Upper lobe of left lung (tissue), 6 donors: ENCODE measurements around the gene BTLA. TPM values are rescaled to one million over a fixed set of nuclear protein-coding genes. Genes with fewer than 3 reads are reported as not detected.
A peak's percentile ranks its signal among the peaks of the same experiment; 100 is the strongest.
"Not testable (repeated sequence)": the region's sequence is repeated elsewhere in the genome, so short reads cannot be mapped to it uniquely, and the experiment has no call there.

Experiments
- ATAC-seq, 2 donors: fragments of 200-7000 bp; cut with Tn5 transposase; one replicate each; pipeline ENCODE4 v1.9.1; 2022; ENCODE audit warnings: mild to moderate bottlenecking in 2 of 2, moderate library complexity in 2 of 2; ENCODE audit not compliant: low FRiP score in 2 of 2
- DNase-seq, 2 donors: peaks; one replicate each; pipeline ENCODE4 v3.0.0-alpha.2; 2019 to 2020
- H3K27ac ChIP-seq, 4 donors: fragments of 200-600 bp; sonication (generic); one replicate each; pipeline ENCODE4 v1.5.1; 2016 to 2019
- H3K27me3 ChIP-seq, 4 donors: fragments of 200-600 bp; sonication (generic); one replicate each; pipeline ENCODE4 v1.5.1; 2017 to 2019
- H3K36me3 ChIP-seq, 4 donors: fragments of 200-600 bp; sonication (generic); one replicate each; pipeline ENCODE4 v1.5.1; 2016 to 2019
- H3K4me1 ChIP-seq, 4 donors: fragments of 200-600 bp; sonication (generic); one replicate each; pipeline ENCODE4 v1.5.1; 2018 to 2019
- H3K4me3 ChIP-seq, 4 donors: fragments of 200-600 bp; sonication (generic); one replicate each; pipeline ENCODE4 v1.5.1; 2017 to 2019; ENCODE audit warnings: mild to moderate bottlenecking in 2 of 4, moderate library complexity in 1 of 4
- H3K9me3 ChIP-seq, 4 donors: fragments of 200-600 bp; sonication (generic); one replicate each; pipeline ENCODE4 v1.5.1; 2018 to 2019
- CTCF ChIP-seq, 6 experiments: fragments of 450-650 bp in 4 of 6; fragments of 200-600 bp in 2 of 6; sonication (generic) in 2 of 6; IDR thresholded peaks; one replicate each; pipeline ENCODE4 v1.5.1; 2016 to 2019; ENCODE audit warnings: antibody characterized with exemption in 6 of 6
- EP300 ChIP-seq, 4 donors: sonication (generic); formaldehyde crosslinking; IDR thresholded peaks; one replicate each; pipeline ENCODE4 v1.5.1; 2017; ENCODE audit warnings: antibody characterized with exemption in 4 of 4, control low read depth in 2 of 4
- POLR2A ChIP-seq, 4 donors: fragments of 450-650 bp; IDR thresholded peaks; one replicate each; pipeline ENCODE4 v1.5.1; 2016 to 2017; ENCODE audit warnings: antibody characterized with exemption in 4 of 4, mild to moderate bottlenecking in 2 of 4
- POLR2AphosphoS5 ChIP-seq, 2 donors: sonication (generic); formaldehyde crosslinking; IDR thresholded peaks; one replicate each; pipeline ENCODE4 v1.5.1; 2017; ENCODE audit warnings: antibody characterized with exemption in 2 of 2
- WGBS, 2 donors: methylation state at CpG; one replicate each; pipeline ENCODE4 v1.1.5; 2017 to 2018; 5-methylcytosine and 5-hydroxymethylcytosine counted together
- total RNA-seq, 6 donors: library from RNA; depleted of rRNA in 4 of 6; stranded (reverse); fragments of >200 nt in 4 of 6; gene quantifications; one replicate each; pipeline versions ENCODE4 v1.1.0 to v1.2.1, GENCODE V29; 2016 to 2021
- donor health status: DM: no; HTN: no; CAD: no; lungs with moderate emphysema.
- donor health status: DM: no; HTN: yes; CAD: no; lungs with severe emphysema.

The BTLA gene
- total RNA-seq, 6 donors from 2014 or later = 1.0 to 11.3 (median 1.0) TPM; not detected in 1

DNA sequence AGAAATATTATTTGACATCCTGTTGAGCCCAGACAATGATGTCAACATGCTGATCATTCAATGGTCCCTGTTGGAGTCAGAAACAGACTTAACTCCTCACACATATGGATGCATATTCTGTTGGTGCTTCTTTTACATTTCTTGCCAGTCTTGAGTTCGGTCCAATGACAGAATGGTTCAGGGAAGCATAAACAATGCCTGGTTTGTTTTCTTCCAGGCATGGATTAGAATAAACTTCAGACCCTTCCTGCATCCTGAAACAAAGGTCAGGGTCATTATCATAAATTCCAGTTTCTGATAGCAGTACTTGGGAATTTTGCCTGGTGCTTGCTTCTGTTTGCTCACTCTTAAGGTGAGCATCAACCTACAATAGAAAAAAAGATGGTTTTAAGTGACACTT is 33.3 kb downstream of the BTLA start:
- no peaks in the 10 kb centered on the region for H3K27me3 ChIP-seq
- DNase-seq (no peak), ATAC-seq (no peak)
- H3K4me1 ChIP-seq = peaks cover 11 to 20% (median 18%) of the 10 kb centered on the region in 4 donors
- no peaks in the 10 kb centered on the region for H3K36me3 ChIP-seq
- H3K4me3 ChIP-seq = no peak overlapping the region
- peak in 1 of 4 donors; percentile 48 for TF ChIP-seq EP300 (IDR thresholded peaks at IDR 0.05)
- TF ChIP-seq POLR2A (IDR thresholded peaks at IDR 0.05) = no peak
- no peaks in the 10 kb centered on the region for H3K9me3 ChIP-seq
- WGBS, 2 donors = 0% methylated on average over 1 of the region's 1 CpG
- no peak overlapping the region for H3K27ac ChIP-seq

DNA sequence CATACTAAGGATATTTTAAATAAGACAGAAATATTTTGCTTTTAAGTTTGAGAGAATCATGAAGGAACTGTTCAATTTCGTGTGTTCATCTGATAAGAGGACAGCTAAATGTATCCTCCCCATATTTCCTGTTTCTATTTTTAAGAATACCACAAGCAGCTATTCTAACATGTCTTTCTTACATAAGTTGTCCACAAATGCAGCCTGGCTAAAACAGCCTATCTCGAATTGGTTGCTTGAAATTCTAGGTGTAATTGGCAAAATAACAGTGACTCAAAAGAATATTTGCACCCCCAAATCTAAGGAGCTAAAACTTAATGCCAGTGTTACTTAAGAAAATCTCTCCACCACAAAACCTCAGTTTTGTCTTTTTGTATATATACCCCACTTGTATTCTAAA is 35.0 kb downstream of the BTLA start:
- DNase-seq (no peak), ATAC-seq (no peak)
- H3K4me3 ChIP-seq = no peak overlapping the region
- TF ChIP-seq CTCF (IDR thresholded peaks at IDR 0.05) = no peak
- TF ChIP-seq POLR2A (IDR thresholded peaks at IDR 0.05) = no peak
- no peak for TF ChIP-seq POLR2AphosphoS5 (IDR thresholded peaks at IDR 0.05)
- TF ChIP-seq EP300 (IDR thresholded peaks at IDR 0.05) = no peak
- WGBS, 2 donors = 13 to 16% methylated on average over 2 of the region's 2 CpGs
- H3K4me1 ChIP-seq = peaks cover 8 to 20% (median 13%) of the 10 kb centered on the region in 4 donors
- H3K9me3 ChIP-seq = no peaks in the 10 kb centered on the region
- no peaks in the 10 kb centered on the region for H3K27me3 ChIP-seq
- H3K27ac ChIP-seq = no peak overlapping the region
- H3K36me3 ChIP-seq = no peaks in the 10 kb centered on the region

DNA sequence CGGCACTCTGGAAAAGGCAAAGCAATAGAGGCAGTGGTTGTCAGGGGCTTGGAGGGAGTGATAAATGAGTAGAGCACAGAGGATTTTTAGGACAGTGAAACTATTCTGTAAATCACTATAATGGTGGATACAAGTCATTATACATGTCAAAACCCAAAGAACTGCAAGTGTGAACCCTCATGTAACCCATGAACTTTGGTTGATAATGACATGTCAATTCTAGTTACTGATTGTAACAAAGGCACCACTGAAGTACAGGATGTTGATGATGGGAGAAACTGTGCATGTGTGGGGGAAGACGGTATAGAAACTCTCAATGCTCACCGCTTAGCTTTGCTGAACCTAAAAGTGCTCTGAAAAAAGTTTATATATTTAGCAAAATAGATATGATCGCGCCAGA is 36.0 kb downstream of the BTLA start:
- Histone ChIP-seq H3K36me3 (no peaks in the 10 kb centered on the region), H3K27ac (no peak overlapping the region), H3K4me3 (no peak overlapping the region), H3K4me1 (peaks cover 8 to 20% (median 13%) of the 10 kb centered on the region in 4 donors), H3K9me3 (no peaks in the 10 kb centered on the region), H3K27me3 (no peaks in the 10 kb centered on the region)
- DNase-seq = no peak
- 80 to 83% methylated on average over 5 of the region's 5 CpGs for WGBS, 2 donors
- TF ChIP-seq CTCF (IDR thresholded peaks at IDR 0.05) (no peak), EP300 (IDR thresholded peaks at IDR 0.05) (no peak), POLR2A (IDR thresholded peaks at IDR 0.05) (no peak), POLR2AphosphoS5 (IDR thresholded peaks at IDR 0.05) (no peak)
- no peak for ATAC-seq

- 95 to 96% methylated on average over 2 of the region's 2 CpGs for WGBS, 2 donors
- not testable (repeated sequence) for H3K27ac ChIP-seq, H3K27me3 ChIP-seq, H3K4me3 ChIP-seq, DNase-seq, H3K9me3 ChIP-seq, ATAC-seq, H3K36me3 ChIP-seq
- H3K4me1 ChIP-seq = peaks cover 8 to 20% (median 12%) of the 10 kb centered on the region in 4 donors
Measured at GRCh38 chr3:112461787-112462186, 37.5 kb downstream of the BTLA start.

DNA sequence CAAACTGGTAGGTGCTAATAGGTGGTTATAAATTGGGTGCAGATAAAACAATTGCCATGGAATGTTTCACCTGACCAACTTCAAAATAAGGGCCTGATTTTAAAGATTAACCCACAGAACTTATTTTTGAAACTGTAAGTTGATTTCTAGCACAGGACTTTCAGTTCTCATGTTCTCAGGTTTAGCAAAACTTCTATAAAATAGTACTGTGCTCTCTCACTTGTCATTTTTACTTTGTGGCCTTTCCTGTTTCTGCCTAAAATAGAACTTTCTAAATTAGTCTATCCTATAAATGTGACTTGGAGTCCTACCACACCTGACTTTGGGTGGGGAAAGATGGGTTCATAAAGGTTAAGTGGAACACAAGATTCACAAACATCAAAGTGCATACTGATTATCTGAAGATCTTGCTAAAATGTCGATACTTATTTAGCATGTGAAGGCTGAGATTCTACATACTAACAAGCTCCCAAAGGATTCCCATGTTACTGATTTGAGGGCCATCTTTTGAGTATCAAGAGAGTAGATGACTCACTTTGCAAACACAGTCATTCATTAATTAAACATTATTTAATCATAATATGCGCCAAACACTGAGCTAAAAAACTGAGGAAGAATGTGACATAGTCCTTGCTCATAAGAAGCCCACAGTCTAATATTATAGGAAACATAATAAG is 38.6 kb downstream of the BTLA start:
- Histone ChIP-seq H3K36me3 (no peaks in the 10 kb centered on the region), H3K4me1 (peaks cover 5 to 20% (median 10%) of the 10 kb centered on the region in 4 donors), H3K27me3 (no peaks in the 10 kb centered on the region), H3K4me3 (no peak overlapping the region), H3K27ac (no peak overlapping the region), H3K9me3 (no peaks in the 10 kb centered on the region)
- WGBS, 2 donors = 39 to 78% methylated on average over 2 of the region's 2 CpGs
- ATAC-seq (no peak), DNase-seq (no peak)
- TF ChIP-seq POLR2AphosphoS5 (IDR thresholded peaks at IDR 0.05) (no peak), POLR2A (IDR thresholded peaks at IDR 0.05) (no peak), EP300 (IDR thresholded peaks at IDR 0.05) (no peak), CTCF (IDR thresholded peaks at IDR 0.05) (no peak)

DNA sequence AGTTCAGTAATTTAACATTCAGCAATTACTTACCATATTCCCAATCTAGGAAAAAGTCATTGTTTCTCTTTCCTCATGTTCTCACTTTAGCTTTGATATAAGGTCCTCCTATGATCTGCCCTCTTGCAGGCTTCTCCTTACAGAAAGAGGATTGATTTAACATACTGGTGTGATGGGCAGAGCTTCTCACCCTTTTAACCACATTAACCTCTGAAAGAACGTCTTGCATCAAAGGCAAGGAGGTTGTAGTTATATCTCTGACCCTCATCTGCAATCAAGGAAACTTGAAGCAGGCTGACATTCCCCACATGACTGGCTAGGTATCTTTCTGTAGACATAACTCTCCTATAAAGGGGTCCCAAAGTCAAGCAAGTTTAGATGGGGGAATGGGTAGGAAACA is 39.5 kb downstream of the BTLA start:
- no peak for ATAC-seq
- Histone ChIP-seq H3K9me3 (no peaks in the 10 kb centered on the region), H3K4me1 (peaks cover 2 to 14% (median 7%) of the 10 kb centered on the region in 4 donors), H3K4me3 (no peak overlapping the region), H3K27ac (no peak overlapping the region), H3K27me3 (no peaks in the 10 kb centered on the region), H3K36me3 (no peaks in the 10 kb centered on the region)
- DNase-seq = no peak
- TF ChIP-seq POLR2AphosphoS5 (IDR thresholded peaks at IDR 0.05) (no peak), CTCF (IDR thresholded peaks at IDR 0.05) (no peak), POLR2A (IDR thresholded peaks at IDR 0.05) (no peak), EP300 (IDR thresholded peaks at IDR 0.05) (no peak)
- WGBS, 2 donors = 44 to 56% methylated on average over 1 of the region's 1 CpG
